Activated CD4-positive, alpha-beta T cell treated with anti-CD3 and anti-CD28 coated beads, Interleukin-2, Interleukin-6, amounts not matched to agents 100 ng/mL and 50 ng/mL, durations not matched to agents 16 hours and 8 hours (primary cell): ENCODE measurements around the gene ACACA.
A peak's percentile ranks its signal among the peaks of the same experiment; 100 is the strongest.

Experiments
- DNase-seq: peaks from one replicate; pipeline ENCODE4 v3.0.0-alpha.2; 2020

ACACA gene

DNA sequence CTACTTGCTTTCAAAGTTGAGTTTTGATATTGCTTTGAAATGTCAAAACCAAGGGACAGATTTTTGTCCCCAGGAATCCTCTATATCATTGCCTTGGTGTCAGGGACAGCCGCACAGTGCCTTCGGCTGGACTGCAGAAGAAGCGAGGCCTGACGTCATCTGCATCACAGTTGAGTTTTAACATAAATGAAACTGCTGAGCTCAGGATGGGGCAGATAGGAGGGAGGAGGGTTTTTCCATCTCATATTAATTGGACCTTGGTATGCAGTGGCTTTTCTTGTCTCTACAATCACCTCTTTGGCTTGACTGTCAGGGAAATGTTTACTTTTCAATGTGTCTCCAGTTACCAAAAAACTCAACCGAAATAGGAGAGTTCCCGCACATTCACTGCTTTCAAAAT lies 346.5 kb downstream of the ACACA start:
- no peak for DNase-seq

DNA sequence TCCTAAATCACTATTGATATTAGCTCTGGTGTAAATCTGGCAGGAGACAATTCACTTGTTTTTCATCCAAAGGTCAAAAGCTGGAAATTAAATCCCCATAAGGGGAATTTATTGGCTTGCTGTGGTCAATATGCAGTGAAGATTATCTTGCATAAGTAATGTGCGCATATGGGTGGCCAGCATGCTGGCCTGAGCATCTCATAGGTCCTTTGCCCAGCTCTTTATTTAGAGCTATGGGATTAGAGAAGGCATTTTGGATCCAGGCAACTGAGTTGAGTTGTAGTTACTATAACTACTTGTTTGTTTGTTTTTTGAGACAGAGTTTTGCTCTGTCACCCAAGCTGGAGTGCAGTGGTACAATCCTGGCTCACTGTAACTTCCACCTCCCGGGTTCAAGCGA lies 347.1 kb downstream of the ACACA start:
- DNase-seq: no peak

DNA sequence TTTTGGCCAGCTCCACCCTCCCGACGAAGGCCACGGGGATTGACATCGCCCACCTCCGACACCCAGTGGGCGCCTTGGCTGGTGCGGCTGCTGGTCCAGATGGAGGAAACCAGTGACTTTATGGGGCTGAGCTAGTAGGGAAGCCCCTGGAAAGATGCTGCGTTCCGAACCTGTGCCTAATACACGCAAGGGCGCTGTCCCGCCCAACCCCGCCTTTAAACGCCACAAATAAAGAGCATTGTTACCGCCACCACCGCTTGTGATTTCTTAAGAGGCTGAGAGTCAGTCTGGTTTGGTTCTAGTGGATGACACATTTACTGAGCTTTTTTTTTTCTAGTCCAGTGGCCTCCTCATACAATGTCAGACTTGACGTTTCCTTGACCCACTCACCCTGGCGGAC lies 350.0 kb downstream of the ACACA start:
- no peak for DNase-seq

DNA sequence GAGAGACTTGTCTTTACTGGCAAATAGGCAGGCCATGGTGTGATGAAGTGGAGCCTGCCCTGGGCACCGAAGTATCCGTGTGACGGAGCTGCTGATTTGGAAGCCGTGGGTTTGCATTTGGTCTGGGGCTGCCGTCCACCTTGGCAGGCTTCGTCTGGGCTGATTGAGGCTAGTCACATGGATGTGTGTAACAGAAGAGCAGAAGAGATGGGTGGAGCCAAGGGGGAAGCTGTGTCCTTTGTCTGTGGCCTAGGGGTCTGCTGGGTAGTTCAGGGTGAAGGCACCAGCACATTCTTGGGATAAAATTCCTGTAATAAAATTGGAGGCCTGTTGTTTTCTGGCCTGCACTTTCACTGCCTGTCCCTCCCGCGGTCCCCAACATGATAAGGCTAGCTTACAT lies 351.7 kb downstream of the ACACA start:
- no peak for DNase-seq

DNA sequence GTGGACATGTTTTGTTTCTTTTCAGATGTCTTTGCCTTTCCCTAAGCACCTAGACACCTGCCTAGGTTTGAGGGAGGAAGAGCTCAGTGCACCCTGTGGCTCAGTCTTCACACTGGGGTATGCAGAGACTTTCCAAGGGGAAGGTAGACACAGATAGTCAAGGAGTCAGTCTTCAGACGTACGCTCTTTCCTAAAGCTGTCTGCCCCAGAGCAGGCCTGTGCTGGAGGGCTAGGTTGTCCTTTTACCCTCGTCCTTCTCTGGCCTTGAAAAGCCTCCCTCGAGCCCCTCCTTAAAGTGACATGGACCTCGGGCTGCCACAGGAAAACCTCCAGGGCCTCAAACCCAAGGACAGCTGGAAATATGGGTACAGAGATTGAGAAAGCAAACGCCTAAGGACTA lies 354.2 kb downstream of the ACACA start:
- no peak for DNase-seq

DNA sequence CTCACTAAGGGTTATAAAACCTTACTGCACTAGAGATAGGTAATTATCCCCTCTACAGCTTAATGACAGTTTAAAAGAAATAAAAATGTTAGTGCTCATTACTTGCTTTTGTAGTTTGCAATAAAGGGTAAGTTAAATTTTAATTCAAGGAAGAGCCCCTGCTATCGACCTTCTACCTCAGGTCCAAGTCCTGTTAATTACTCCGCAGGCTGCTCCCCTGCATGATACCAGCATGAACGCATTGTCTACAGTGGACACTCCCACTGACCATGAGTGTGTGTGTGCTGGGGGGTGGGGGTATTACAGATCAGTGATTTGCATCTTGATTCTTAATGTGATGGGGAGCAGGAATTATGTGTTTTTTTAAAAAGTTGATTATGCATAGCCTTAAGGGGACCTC lies 354.8 kb downstream of the ACACA start:
- no peak for DNase-seq

DNA sequence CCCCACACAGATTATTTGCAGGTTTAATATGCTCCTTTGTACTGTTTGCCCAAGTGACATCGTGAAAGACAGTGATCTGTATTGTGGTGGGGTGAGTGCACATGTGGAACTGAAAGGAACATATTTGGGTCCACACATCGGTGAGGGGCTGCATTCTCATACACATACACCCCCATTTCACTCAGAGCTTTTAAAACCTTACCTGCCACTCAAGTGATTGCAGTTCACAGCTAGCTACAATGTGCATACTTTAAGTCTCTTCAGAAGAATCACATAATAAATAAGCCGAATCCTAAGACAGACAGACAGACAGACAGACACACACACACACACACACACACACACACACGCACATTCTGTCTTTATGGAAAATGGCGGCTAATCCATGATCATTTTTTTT lies 355.3 kb downstream of the ACACA start:
- no peak for DNase-seq

DNA sequence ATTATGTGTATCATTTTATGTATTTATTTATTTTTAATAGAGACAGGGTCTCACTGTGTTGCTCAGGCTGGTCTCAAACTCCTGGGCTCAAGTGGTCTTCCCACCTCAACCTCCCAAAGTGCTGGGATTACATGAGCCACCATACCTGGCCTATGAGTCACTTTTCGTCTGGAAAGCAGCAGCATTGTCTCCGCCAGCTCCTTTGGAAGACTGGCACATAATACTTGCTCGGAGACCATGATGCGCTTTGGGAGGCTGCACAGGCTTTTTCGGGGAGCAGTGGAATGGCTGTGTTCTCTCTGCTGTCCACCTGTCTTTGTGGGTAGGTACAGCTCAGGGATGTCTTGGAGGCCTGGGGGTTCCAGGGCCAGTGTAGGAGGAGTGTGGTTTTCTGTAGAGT lies 355.7 kb downstream of the ACACA start:
- no peak for DNase-seq

DNA sequence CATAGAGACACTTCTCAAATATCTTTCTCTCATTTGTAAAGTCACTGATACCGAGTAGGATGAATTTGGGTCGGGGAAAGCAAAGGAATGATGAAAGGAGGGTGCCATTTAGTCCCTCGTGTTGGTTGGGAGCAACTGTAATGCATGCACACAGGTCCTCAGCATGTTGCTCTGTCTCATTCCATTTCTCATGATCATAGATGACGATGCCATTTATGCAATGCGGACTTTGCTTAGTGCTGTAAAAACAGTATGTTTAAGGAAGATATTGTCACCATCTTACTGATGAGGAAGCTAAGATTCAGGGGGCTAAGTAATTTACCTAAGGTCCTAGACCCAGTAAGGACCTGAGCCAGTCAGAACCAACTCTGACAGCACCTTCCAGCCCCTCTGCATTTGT lies 357.8 kb downstream of the ACACA start:
- DNase-seq: no peak

DNA sequence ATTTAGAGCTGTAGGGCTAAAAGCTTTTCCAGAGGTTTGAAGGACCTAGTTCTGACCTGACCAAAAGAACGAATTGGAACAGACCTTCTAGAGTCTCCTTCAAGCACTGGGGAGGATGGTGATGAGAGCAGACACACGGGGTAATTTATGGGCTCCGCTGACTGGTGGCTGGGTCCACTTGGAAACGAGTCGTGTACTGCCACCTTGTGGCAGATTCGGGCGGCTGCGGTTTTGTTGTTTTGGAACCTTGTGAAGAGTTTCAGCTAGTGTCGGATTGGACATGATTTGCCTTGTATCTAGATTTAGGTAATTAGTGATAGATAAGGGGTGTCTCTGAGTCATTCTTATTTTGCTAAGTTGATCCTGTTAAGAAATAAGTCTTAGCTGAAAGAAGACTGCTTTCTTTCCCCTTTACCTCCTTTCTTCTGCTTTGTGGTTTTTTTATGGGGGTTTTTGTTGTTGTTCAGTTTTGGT lies 359.0 kb downstream of the ACACA start:
- DNase-seq: peak; percentile 87

DNA sequence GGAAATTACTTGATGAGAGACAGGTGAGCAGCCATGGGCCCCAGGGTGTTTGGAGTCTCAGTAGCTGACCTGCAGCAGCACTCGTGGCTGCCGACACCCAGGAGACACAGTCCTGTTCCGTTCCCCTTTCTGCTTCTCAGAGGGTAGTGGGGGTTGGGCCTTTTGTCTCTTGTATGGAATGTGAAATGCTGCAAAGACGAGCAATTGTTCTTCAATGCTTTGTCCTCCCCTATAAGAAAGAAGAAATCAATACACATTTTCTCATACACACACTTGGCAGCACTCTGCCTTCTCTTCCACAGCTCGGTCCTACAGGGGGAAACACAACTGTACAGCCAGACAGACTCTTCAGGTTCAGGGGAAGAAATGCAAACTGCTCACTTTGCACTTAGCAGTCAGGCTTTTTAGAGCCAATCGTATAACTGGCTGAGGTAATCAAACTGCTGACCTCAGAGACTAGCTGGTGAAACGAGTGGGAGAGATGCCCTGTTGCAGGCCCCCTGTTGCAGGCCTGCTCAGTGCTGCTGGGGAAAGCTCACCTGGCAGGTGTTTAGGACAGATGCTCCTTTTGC lies 361.2 kb downstream of the ACACA start:
- no peak for DNase-seq

DNA sequence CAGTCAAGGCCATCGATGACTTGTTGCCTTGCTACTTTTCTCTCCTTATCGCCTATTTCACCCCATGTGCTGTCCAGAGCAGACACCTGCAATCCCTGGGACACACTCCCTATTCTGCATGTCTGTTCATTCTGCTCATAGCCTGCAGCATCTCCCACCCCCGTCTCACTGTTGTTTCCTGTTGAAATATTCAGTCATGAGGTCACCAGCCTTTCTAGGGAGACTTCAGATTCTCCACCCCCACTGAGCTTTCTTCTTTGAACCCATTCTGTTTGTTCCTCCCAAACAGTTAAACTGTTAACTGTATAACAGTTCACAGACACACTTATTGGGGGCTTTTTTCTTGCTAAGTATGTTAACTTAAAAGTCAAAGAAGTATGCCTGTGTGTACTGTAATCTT lies 363.4 kb downstream of the ACACA start:
- no peak for DNase-seq

DNA sequence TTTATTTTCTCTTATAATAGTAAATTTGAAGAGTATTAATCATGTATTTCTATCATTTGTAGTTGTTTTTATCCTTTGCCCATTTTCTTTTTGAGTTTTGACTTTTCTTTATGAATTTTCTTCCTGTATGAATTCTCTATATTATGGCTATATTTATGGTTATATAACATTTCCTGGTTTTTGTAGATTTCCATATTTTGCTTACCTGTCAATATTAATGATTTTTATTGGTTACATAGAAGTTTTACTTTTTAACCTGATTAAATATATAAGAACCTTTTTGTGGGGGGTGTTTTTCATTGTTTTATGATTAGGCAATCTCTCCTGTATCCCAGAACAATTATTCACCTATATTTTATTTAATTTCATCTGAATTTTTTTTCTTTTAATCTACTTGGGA lies 364.7 kb downstream of the ACACA start:
- DNase-seq: no peak

DNA sequence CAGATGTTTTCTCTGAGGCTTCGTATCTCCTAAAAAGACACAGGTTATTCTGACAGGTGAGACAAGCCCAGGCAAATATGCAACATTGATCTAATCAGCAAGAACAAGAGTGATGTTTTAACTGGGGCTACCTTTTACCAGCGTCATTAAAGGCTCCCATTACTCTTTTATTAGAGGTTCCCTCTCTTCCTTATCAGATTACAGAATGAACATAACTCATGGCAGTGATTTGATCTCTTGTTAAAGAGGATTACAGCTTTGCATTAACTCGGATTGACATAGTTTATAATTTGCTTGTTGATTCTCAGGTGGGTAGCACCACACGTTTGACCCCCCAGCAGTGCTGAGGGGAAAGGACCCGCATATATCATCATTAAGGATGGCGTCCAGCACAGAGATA lies 367.4 kb downstream of the ACACA start:
- no peak for DNase-seq

DNA sequence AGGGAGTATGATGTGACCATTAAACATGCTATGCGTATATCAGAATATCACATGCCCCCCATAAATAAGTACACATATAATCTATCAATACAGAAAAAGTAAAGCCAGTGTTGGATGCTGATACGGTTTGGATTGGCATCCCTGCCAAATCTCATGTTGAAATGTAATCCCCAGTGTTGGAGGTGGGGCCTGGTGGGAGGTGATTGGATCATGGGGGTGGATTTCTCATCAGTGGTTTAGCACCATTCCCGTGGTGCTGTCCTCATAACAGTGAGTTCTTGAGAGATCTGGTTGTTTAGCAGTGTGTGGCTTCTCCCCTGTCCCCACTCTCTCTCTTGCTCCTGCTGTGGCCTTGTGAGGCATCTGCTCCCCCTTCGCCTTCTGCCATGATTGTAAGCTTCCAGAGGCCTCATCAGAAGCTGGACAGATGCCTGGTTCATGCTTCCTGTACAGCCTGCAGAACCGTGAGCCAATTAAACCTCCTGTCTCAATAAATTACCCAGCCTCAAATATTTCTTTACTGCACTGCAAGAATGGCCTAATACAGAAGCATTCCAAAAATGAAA lies 369.0 kb downstream of the ACACA start:
- no peak for DNase-seq
